ENCODE results near the gene STPG4. TPM values are rescaled to one million over a fixed set of nuclear protein-coding genes. Genes with fewer than 3 reads are reported as not detected.
A peak's percentile ranks its signal among the peaks of the same experiment; 100 is the strongest.

The STPG4 gene
- total RNA-seq, 1 experiment from 2014 or later = 10.6 TPM

- Histone ChIP-seq H3K79me2 (ENCODE audit: insufficient read depth, low read length) (no peaks in the 10 kb centered on the region), H3K27ac (ENCODE audit: low read depth, low read length) (no peak overlapping the region), H3K4me1 (ENCODE audit: control insufficient read depth in 1 of 2, insufficient read depth in 2 of 2, low read length in 2 of 2) (peaks cover 0 to 6% of the 10 kb centered on the region in 2 experiments; a peak in 1 of 4 replicates), H3K4me2 (ENCODE audit: low read length) (no peak overlapping the region), H3K27me3 (ENCODE audit: insufficient read depth, low read length) (no peaks in the 10 kb centered on the region; the same call in 1 of the 2 replicates), H3K9ac (ENCODE audit: low read length) (no peak overlapping the region), H3K36me3 (ENCODE audit: control insufficient read depth in 1 of 2, insufficient read depth in 2 of 2, low read length in 2 of 2) (no peaks in the 10 kb centered on the region), H3K9me2 (ENCODE audit: insufficient read depth) (no peaks in the 10 kb centered on the region), H4K20me1 (ENCODE audit: insufficient read depth) (no peaks in the 10 kb centered on the region), H3K9me3 (ENCODE audit: control insufficient read depth in 1 of 2, insufficient read depth in 1 of 2, low read depth in 1 of 2, low read length in 2 of 2) (no peaks in the 10 kb centered on the region), H3K4me3 (replicated peaks in 1 of 2; ENCODE audit: low read depth in 1 of 2, low read length in 2 of 2) (no peak overlapping the region), H2AFZ (ENCODE audit: low read depth, low read length, poor library complexity, severe bottlenecking) (no peak overlapping the region)
- intact Hi-C loops (cut with micrococcal nuclease) = no loop called here
- no peak for DNase-seq (ENCODE audit: low read depth, low spot score)
- ATAC-seq = no peak
- no TSS peak for BruUV-seq (replicated peaks)
- ChIA-PET RAD21 (ENCODE audit: low non-redundant PET in 1 of 2, low total read pairs in 2 of 2, uncharacterized antibody in 2 of 2, unreplicated experiment in 2 of 2) (no interaction called here), POLR2A (no interaction called here), CTCF (no interaction called here)
- TF ChIP-seq EZH2 (IDR thresholded peaks at IDR 0.05) (no peak), POLR2AphosphoS5 (IDR thresholded peaks at IDR 0.05; ENCODE audit: low read depth, low read length) (no peak)
Measured at GRCh38 chr2:47201224-47201623, 46.1 kb upstream of the STPG4 start.

GRCh38 chr2:47198985-47199451, 43.9 kb upstream of the STPG4 start:
- no peak overlapping the region for H3K9ac ChIP-seq (ENCODE audit: low read length)
- H3K4me3 ChIP-seq (replicated peaks in 1 of 2; ENCODE audit: low read depth in 1 of 2, low read length in 2 of 2) = no peak overlapping the region
- DNase-seq (ENCODE audit: low read depth, low spot score) (no peak), ATAC-seq (peak; percentile 75)
- BruUV-seq (replicated peaks) = no TSS peak
- H4K20me1 ChIP-seq (ENCODE audit: insufficient read depth) = no peaks in the 10 kb centered on the region
- intact Hi-C loops (cut with micrococcal nuclease) = no loop called here
- H3K27ac ChIP-seq (ENCODE audit: low read depth, low read length) = no peak overlapping the region
- no peaks in the 10 kb centered on the region; the same call in 1 of the 2 replicates for H3K27me3 ChIP-seq (ENCODE audit: insufficient read depth, low read length)
- CTCF ChIA-PET = no interaction called here
- no peaks in the 10 kb centered on the region for H3K36me3 ChIP-seq (ENCODE audit: control insufficient read depth in 1 of 2, insufficient read depth in 2 of 2, low read length in 2 of 2)
- no peaks in the 10 kb centered on the region for H3K9me2 ChIP-seq (ENCODE audit: insufficient read depth)
- H3K79me2 ChIP-seq (ENCODE audit: insufficient read depth, low read length) = no peaks in the 10 kb centered on the region
- RAD21 ChIA-PET (ENCODE audit: low non-redundant PET in 1 of 2, low total read pairs in 2 of 2, uncharacterized antibody in 2 of 2, unreplicated experiment in 2 of 2) = interaction anchor here in 1 of 2 experiments (0.6 kb wide), 1 partner anchor 199 kb away, joined by 3 read pairs; no protein-coding TSS in a partner anchor
- H2AFZ ChIP-seq (ENCODE audit: low read depth, low read length, poor library complexity, severe bottlenecking) = peak overlapping the region; percentile 3
- H3K4me2 ChIP-seq (ENCODE audit: low read length) = no peak overlapping the region
- POLR2A ChIA-PET = no interaction called here
- TF ChIP-seq POLR2AphosphoS5 (IDR thresholded peaks at IDR 0.05; ENCODE audit: low read depth, low read length) (no peak), EZH2phosphoT487 (IDR thresholded peaks at IDR 0.05; ENCODE audit: borderline replicate concordance) (no peak), ZFX (IDR thresholded peaks at IDR 0.05) (no peak), RAD21 (IDR thresholded peaks at IDR 0.05; ENCODE audit: low read depth) (no peak), SRF (IDR thresholded peaks at IDR 0.05; ENCODE audit: low read depth) (no peak), JUND (IDR thresholded peaks at IDR 0.05) (no peak), SIN3A (IDR thresholded peaks at IDR 0.05; ENCODE audit: low read depth) (no peak), EGR1 (IDR thresholded peaks at IDR 0.05; ENCODE audit: low read depth) (no peak), CEBPB (IDR thresholded peaks at IDR 0.05; ENCODE audit: low read depth) (no peak), EZH2 (IDR thresholded peaks at IDR 0.05) (no peak), MAX (IDR thresholded peaks at IDR 0.05) (no peak), POLR2A (IDR thresholded peaks at IDR 0.05; ENCODE audit: borderline replicate concordance, extremely low read depth, insufficient read depth, insufficient read length) (no peak)
- TF ChIP-seq, protein P1, sequence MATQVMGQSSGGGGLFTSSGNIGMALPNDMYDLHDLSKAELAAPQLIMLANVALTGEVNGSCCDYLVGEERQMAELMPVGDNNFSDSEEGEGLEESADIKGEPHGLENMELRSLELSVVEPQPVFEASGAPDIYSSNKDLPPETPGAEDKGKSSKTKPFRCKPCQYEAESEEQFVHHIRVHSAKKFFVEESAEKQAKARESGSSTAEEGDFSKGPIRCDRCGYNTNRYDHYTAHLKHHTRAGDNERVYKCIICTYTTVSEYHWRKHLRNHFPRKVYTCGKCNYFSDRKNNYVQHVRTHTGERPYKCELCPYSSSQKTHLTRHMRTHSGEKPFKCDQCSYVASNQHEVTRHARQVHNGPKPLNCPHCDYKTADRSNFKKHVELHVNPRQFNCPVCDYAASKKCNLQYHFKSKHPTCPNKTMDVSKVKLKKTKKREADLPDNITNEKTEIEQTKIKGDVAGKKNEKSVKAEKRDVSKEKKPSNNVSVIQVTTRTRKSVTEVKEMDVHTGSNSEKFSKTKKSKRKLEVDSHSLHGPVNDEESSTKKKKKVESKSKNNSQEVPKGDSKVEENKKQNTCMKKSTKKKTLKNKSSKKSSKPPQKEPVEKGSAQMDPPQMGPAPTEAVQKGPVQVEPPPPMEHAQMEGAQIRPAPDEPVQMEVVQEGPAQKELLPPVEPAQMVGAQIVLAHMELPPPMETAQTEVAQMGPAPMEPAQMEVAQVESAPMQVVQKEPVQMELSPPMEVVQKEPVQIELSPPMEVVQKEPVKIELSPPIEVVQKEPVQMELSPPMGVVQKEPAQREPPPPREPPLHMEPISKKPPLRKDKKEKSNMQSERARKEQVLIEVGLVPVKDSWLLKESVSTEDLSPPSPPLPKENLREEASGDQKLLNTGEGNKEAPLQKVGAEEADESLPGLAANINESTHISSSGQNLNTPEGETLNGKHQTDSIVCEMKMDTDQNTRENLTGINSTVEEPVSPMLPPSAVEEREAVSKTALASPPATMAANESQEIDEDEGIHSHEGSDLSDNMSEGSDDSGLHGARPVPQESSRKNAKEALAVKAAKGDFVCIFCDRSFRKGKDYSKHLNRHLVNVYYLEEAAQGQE (IDR thresholded peaks at IDR 0.05; ENCODE audit: low read depth) = no peak
- TF ChIP-seq, protein P2, sequence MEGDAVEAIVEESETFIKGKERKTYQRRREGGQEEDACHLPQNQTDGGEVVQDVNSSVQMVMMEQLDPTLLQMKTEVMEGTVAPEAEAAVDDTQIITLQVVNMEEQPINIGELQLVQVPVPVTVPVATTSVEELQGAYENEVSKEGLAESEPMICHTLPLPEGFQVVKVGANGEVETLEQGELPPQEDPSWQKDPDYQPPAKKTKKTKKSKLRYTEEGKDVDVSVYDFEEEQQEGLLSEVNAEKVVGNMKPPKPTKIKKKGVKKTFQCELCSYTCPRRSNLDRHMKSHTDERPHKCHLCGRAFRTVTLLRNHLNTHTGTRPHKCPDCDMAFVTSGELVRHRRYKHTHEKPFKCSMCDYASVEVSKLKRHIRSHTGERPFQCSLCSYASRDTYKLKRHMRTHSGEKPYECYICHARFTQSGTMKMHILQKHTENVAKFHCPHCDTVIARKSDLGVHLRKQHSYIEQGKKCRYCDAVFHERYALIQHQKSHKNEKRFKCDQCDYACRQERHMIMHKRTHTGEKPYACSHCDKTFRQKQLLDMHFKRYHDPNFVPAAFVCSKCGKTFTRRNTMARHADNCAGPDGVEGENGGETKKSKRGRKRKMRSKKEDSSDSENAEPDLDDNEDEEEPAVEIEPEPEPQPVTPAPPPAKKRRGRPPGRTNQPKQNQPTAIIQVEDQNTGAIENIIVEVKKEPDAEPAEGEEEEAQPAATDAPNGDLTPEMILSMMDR (IDR thresholded peaks at IDR 0.05 in 2 of 3, conservative IDR thresholded peaks at IDR 0.05 in 1 of 3; ENCODE audit: borderline replicate concordance in 1 of 3, insufficient read depth in 1 of 3, low read depth in 2 of 3, low read length in 2 of 3) = no peak
- no peaks in the 10 kb centered on the region for H3K9me3 ChIP-seq (ENCODE audit: control insufficient read depth in 1 of 2, insufficient read depth in 1 of 2, low read depth in 1 of 2, low read length in 2 of 2)
- H3K4me1 ChIP-seq (ENCODE audit: control insufficient read depth in 1 of 2, insufficient read depth in 2 of 2, low read length in 2 of 2) = peaks cover 0 to 14% of the 10 kb centered on the region in 2 experiments; a peak in 2 of 4 replicates
